ENCODE data around the gene TMEM272.
A peak's percentile ranks its signal among the peaks of the same experiment; 100 is the strongest.

The TMEM272 gene

DNA sequence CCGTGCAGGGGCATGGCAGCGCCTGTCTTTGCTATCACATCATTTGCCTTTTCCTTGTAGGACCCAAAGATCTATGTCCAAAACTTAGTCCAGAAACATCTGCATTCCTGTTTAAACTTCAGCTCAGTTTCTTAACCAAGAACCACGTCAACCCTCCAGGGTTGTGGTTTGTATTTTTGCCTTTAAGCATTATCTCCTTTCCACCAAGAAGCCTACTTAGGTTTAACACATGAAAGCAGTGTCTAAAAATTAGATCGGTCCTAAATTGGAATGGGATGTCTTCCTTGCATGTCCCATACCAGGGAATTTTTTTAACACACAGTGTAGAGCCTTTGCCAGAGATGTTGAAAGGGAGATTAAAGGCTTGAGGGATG, 79.8 kb downstream of the TMEM272 start:
- TF ChIP-seq, protein P1, sequence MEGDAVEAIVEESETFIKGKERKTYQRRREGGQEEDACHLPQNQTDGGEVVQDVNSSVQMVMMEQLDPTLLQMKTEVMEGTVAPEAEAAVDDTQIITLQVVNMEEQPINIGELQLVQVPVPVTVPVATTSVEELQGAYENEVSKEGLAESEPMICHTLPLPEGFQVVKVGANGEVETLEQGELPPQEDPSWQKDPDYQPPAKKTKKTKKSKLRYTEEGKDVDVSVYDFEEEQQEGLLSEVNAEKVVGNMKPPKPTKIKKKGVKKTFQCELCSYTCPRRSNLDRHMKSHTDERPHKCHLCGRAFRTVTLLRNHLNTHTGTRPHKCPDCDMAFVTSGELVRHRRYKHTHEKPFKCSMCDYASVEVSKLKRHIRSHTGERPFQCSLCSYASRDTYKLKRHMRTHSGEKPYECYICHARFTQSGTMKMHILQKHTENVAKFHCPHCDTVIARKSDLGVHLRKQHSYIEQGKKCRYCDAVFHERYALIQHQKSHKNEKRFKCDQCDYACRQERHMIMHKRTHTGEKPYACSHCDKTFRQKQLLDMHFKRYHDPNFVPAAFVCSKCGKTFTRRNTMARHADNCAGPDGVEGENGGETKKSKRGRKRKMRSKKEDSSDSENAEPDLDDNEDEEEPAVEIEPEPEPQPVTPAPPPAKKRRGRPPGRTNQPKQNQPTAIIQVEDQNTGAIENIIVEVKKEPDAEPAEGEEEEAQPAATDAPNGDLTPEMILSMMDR (IDR thresholded peaks at IDR 0.05; ENCODE audit: low read depth, low read length, missing control alignments) = no peak
- H3K4me3 ChIP-seq (replicated peaks; ENCODE audit: low read depth, low read length) = no peak overlapping the region
- DNase-seq (ENCODE audit: extremely low read depth, low read depth) = no peak

DNA sequence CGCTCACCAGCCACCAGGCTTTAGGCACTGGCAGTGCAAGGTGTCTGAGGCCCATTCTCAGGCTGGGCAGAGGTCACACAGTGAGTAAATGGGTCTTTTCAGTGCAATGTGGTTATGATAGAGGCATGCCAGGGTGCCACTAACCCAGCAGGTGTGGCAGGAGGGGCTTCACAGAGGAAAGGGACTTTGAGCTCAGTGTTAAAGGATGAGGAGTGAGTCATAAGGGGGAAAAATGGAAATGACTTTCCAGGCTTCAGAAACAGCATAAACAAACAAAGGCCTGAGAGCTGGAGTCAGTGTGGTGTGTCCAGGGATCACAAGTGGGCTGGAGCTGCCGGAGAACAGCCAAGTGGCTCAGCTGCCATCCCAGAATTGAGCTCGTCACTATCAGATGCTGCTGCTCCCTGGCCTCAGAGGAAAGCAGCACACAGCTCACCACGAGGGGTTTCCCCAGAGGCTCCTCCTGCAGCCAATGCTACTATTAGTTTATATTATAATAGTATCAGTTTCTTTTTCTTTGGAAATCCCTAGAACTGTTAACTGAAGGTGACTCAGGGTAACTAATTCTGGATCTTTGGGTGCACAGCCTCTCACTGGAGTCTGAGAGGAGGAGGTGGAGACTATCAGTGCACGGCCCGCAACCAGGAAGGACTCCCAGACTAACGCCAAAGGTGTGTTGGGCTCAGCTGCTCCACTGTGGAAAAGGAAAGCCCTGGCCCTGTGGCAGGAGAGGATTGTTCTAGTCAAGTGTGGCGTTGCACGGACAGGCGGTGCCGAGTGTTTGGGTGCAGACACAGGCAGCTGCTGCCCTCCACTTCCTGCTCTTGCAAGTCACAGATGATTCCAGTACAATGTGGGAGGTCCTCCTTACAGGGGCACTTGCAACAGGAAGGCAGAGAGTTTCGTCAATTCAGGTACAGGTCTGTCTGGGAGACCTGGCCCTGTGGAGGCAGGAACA, 80.5 kb downstream of the TMEM272 start:
- peak; percentile 41 for DNase-seq (ENCODE audit: extremely low read depth, low read depth)

DNA sequence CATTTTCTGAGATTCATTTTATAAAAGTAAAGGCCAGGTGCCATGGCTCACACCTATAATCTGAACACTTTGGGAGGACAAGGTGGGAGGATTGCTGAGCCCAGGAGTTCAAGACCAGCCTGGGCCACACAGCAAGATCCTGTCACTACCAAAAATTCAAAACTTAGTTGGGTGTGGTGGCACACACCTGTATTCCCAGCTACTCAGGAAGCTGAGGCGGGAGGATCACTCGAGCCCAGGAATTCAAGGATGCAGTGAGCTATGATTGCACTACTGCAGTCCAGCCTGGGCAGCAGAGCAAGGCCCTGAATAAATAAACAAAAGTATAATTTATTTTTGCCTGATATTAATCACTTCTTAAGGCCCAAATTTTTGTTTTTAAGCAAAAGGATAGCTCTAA, 81.5 kb downstream of the TMEM272 start:
- no peak for DNase-seq (ENCODE audit: extremely low read depth, low read depth)
- TF ChIP-seq, protein P1 (IDR thresholded peaks at IDR 0.05; ENCODE audit: low read depth, low read length, missing control alignments) = no peak
- H3K4me3 ChIP-seq (replicated peaks; ENCODE audit: low read depth, low read length) = no peak overlapping the region

More for the DNA sequence above, 80.5 kb downstream of the TMEM272 start:
- H3K4me3 ChIP-seq (replicated peaks; ENCODE audit: low read depth, low read length) = no peak overlapping the region
- TF ChIP-seq, protein P1 (IDR thresholded peaks at IDR 0.05; ENCODE audit: low read depth, low read length, missing control alignments) = no peak
